Thyroid gland (tissue), 4 donors: ENCODE results near the gene NF1. TPM values are rescaled to one million over a fixed set of nuclear protein-coding genes. Genes with fewer than 3 reads are reported as not detected.
"Not testable (repeated sequence)": the region's sequence is repeated elsewhere in the genome, so short reads cannot be mapped to it uniquely, and the experiment has no call there.

Source experiments
- DNase-seq, 2 donors: peaks; one replicate each; pipeline ENCODE4 v3.0.0-alpha.2; 2019
- H3K27ac ChIP-seq, 3 donors: fragments of 200-600 bp; sonication (generic); 1 replicate in 2 of 3; 2 replicates in 1 of 3; pipeline ENCODE4 v1.5.1; 2016 to 2019; ENCODE audit warnings: mild to moderate bottlenecking in 1 of 3, moderate library complexity in 1 of 3
- H3K27me3 ChIP-seq: fragments of 200-600 bp; sonication (generic); one replicate; pipeline ENCODE4 v1.5.1; 2019
- H3K36me3 ChIP-seq, 2 donors: fragments of 200-600 bp; sonication (generic); one replicate each; pipeline ENCODE4 v1.5.1; 2016 to 2019
- H3K4me1 ChIP-seq, 2 donors: fragments of 200-600 bp; sonication (generic); one replicate each; pipeline ENCODE4 v1.5.1; 2017 to 2019
- H3K4me3 ChIP-seq, 3 donors: fragments of 200-600 bp; sonication (generic); replicated peaks in 1 of 3; 1 replicate in 2 of 3; 2 replicates in 1 of 3; pipeline ENCODE4 v1.5.1; 2016; ENCODE audit warnings: mild to moderate bottlenecking in 1 of 3
- H3K9me3 ChIP-seq: fragments of 200-600 bp; sonication (generic); one replicate; pipeline ENCODE4 v1.5.1; 2017
- CTCF ChIP-seq, 6 experiments: fragments of 200-600 bp in 3 of 6; fragments of 450-650 bp in 3 of 6; sonication (generic) in 3 of 6; IDR thresholded peaks; one replicate each; pipeline ENCODE4 v1.5.1; 2016 to 2019; ENCODE audit warnings: antibody characterized with exemption in 6 of 6, mild to moderate bottlenecking in 2 of 6, inconsistent platforms in 1 of 6, moderate library complexity in 1 of 6
- POLR2A ChIP-seq, 2 donors: fragments of 450-650 bp; IDR thresholded peaks; one replicate each; pipeline ENCODE4 v1.6.1; 2017; ENCODE audit warnings: antibody characterized with exemption in 2 of 2, mild to moderate bottlenecking in 2 of 2, moderate library complexity in 1 of 2
- WGBS, 2 donors: methylation state at CpG; one replicate each; pipeline ENCODE4 v1.1.5; 2017; 5-methylcytosine and 5-hydroxymethylcytosine counted together
- intact Hi-C: fragments of 100-400 bp; cut with DNase I; formaldehyde crosslinking; loops from one replicate; pipeline ENCODE4 v1.15.1; 2023
- total RNA-seq, 4 donors: library from RNA; depleted of rRNA; stranded (reverse); fragments of >200 nt; gene quantifications; one replicate each; pipeline ENCODE4 v1.2.3, GENCODE V29; 2016

Gene NF1
- total RNA-seq, 4 donors from 2014 or later: 102 to 208 (median 129) TPM

GRCh38 chr17:31374503-31374902, 279.7 kb downstream of the NF1 start:
- WGBS, 2 donors: 94 to 97% methylated on average over 2 of the region's 2 CpGs
- Histone ChIP-seq H3K4me1 (peaks cover 7 to 21% of the 10 kb centered on the region in 2 donors), H3K9me3 (no peaks in the 10 kb centered on the region), H3K27me3 (no peaks in the 10 kb centered on the region), H3K4me3 (no peak overlapping the region), H3K36me3 (peaks cover 3 to 8% of the 10 kb centered on the region in 2 donors), H3K27ac (no peak overlapping the region)
- intact Hi-C loops: no loop called here
- DNase-seq: no peak
- TF ChIP-seq CTCF (IDR thresholded peaks at IDR 0.05): no peak
- TF ChIP-seq POLR2A (IDR thresholded peaks at IDR 0.05): no peak

- Histone ChIP-seq H3K4me3 (no peak overlapping the region), H3K27ac (no peak overlapping the region), H3K36me3 (peaks cover 3 to 8% of the 10 kb centered on the region in 2 donors), H3K9me3 (no peaks in the 10 kb centered on the region), H3K27me3 (no peaks in the 10 kb centered on the region), H3K4me1 (no peaks in the 10 kb centered on the region)
- no peak for DNase-seq
- TF ChIP-seq POLR2A (IDR thresholded peaks at IDR 0.05) (no peak), CTCF (IDR thresholded peaks at IDR 0.05) (no peak)
- intact Hi-C loops: no loop called here
Observed at GRCh38 chr17:31378638-31379037, 283.9 kb downstream of the NF1 start.

GRCh38 chr17:31379597-31380205, 284.9 kb downstream of the NF1 start:
- H3K27me3 ChIP-seq: no peaks in the 10 kb centered on the region
- TF ChIP-seq POLR2A (IDR thresholded peaks at IDR 0.05) (no peak), CTCF (IDR thresholded peaks at IDR 0.05) (no peak)
- no peak for DNase-seq
- no peaks in the 10 kb centered on the region for H3K4me1 ChIP-seq
- no peaks in the 10 kb centered on the region for H3K9me3 ChIP-seq
- intact Hi-C loops: no loop called here
- peaks cover 3% of the 10 kb centered on the region in 2 donors for H3K36me3 ChIP-seq
- 96 to 98% methylated on average over 1 of the region's 1 CpG for WGBS, 2 donors
- H3K4me3 ChIP-seq: no peak overlapping the region
- H3K27ac ChIP-seq: no peak overlapping the region

GRCh38 chr17:31381165-31381668, 286.4 kb downstream of the NF1 start:
- no peaks in the 10 kb centered on the region for H3K27me3 ChIP-seq
- intact Hi-C loops: no loop called here
- H3K27ac ChIP-seq: no peak overlapping the region
- TF ChIP-seq POLR2A (IDR thresholded peaks at IDR 0.05) (no peak), CTCF (IDR thresholded peaks at IDR 0.05) (no peak)
- H3K9me3 ChIP-seq: no peaks in the 10 kb centered on the region
- no peak for DNase-seq
- peaks cover 0 to 1% of the 10 kb centered on the region in 2 donors for H3K36me3 ChIP-seq
- H3K4me3 ChIP-seq: no peak overlapping the region
- H3K4me1 ChIP-seq: no peaks in the 10 kb centered on the region

GRCh38 chr17:31382668-31383275, 288.0 kb downstream of the NF1 start:
- H3K36me3 ChIP-seq, DNase-seq, H3K27ac ChIP-seq, intact Hi-C loops, H3K4me3 ChIP-seq, H3K9me3 ChIP-seq, H3K27me3 ChIP-seq, H3K4me1 ChIP-seq: not testable (repeated sequence)
- 93 to 96% methylated on average over 11 of the region's 11 CpGs for WGBS, 2 donors

GRCh38 chr17:31383488-31383887, 288.7 kb downstream of the NF1 start:
- H3K27ac ChIP-seq, H3K27me3 ChIP-seq, H3K4me1 ChIP-seq, H3K9me3 ChIP-seq, H3K4me3 ChIP-seq, intact Hi-C loops, DNase-seq, H3K36me3 ChIP-seq: not testable (repeated sequence)
- WGBS, 2 donors: 97 to 98% methylated on average over 6 of the region's 6 CpGs
